CD14-positive monocyte (primary cell): ENCODE data around the gene RELT. TPM values are rescaled to one million over a fixed set of nuclear protein-coding genes. Genes with fewer than 3 reads are reported as not detected.
"Not testable (repeated sequence)": the region's sequence is repeated elsewhere in the genome, so short reads cannot be mapped to it uniquely, and the experiment has no call there.

ENCODE experiments used
- DNase-seq, 3 donors: peaks; one replicate each; pipeline ENCODE4 v3.0.0-alpha.2; 2011 to 2022
- H2AFZ ChIP-seq: 2 replicates; pipeline ENCODE4 v1.6.0; 2012; ENCODE audit warnings: mild to moderate bottlenecking, low read depth, low read length, inconsistent platforms; ENCODE audit not compliant: insufficient read depth, poor library complexity, severe bottlenecking
- H3K27ac ChIP-seq, 2 donors: 1 replicate in 1 of 2; 2 replicates in 1 of 2; pipeline ENCODE4 v1.5.1; 2012 to 2013; ENCODE audit warnings: low read length in 2 of 2, control low read depth in 1 of 2, inconsistent platforms in 1 of 2, low read depth in 1 of 2, mild to moderate bottlenecking in 1 of 2
- H3K27me3 ChIP-seq, 2 donors: one replicate each; pipeline versions ENCODE4 v1.6.0 to v1.6.1; 2011 to 2013; ENCODE audit warnings: low read length in 2 of 2; ENCODE audit not compliant: control insufficient read depth in 2 of 2, insufficient read depth in 2 of 2
- H3K36me3 ChIP-seq, 2 donors: replicated peaks in 1 of 2; 1 replicate in 1 of 2; 2 replicates in 1 of 2; pipeline versions ENCODE4 v1.5.1 to v1.6.1; 2012 to 2013; ENCODE audit warnings: low read length in 2 of 2, control low read depth in 1 of 2, inconsistent platforms in 1 of 2, mild to moderate bottlenecking in 1 of 2; ENCODE audit not compliant: insufficient read depth in 2 of 2, control insufficient read depth in 1 of 2
- H3K4me1 ChIP-seq, 2 donors: 1 replicate in 1 of 2; 2 replicates in 1 of 2; pipeline versions ENCODE4 v1.5.1 to v1.6.1; 2012 to 2013; ENCODE audit warnings: low read length in 2 of 2, control low read depth in 1 of 2, inconsistent platforms in 1 of 2, mild to moderate bottlenecking in 1 of 2, moderate library complexity in 1 of 2; ENCODE audit not compliant: insufficient read depth in 2 of 2, control insufficient read depth in 1 of 2
- H3K4me2 ChIP-seq: replicated peaks from 2 replicates; pipeline ENCODE3; 2012; ENCODE audit warnings: low read length, moderate library complexity, mild to moderate bottlenecking; ENCODE audit not compliant: poor library complexity, severe bottlenecking; ENCODE audit errors: extremely low read depth
- H3K4me3 ChIP-seq, 3 experiments: fragments of 200-600 bp in 1 of 3; sonication (generic) in 1 of 3; replicated peaks in 1 of 3; 1 replicate in 2 of 3; 2 replicates in 1 of 3; pipeline ENCODE4 v1.5.1; 2011 to 2013; ENCODE audit warnings: low read length in 3 of 3, mild to moderate bottlenecking in 3 of 3, control low read depth in 2 of 3, low read depth in 2 of 3, inconsistent platforms in 1 of 3, moderate library complexity in 1 of 3
- H3K79me2 ChIP-seq: 2 replicates; pipeline ENCODE4 v1.6.0; 2012; ENCODE audit warnings: mild to moderate bottlenecking, control low read depth, inconsistent platforms, low read length, moderate library complexity; ENCODE audit not compliant: insufficient read depth
- H3K9ac ChIP-seq: 2 replicates; pipeline ENCODE4 v1.6.0; 2017; ENCODE audit warnings: low read length, mild to moderate bottlenecking; ENCODE audit not compliant: insufficient read depth, poor library complexity, severe bottlenecking
- H3K9me3 ChIP-seq, 2 donors: replicated peaks in 1 of 2; 1 replicate in 1 of 2; 2 replicates in 1 of 2; pipeline versions ENCODE4 v1.5.1 to v1.6.1; 2012 to 2013; ENCODE audit warnings: low read length in 2 of 2, control low read depth in 1 of 2; ENCODE audit not compliant: control insufficient read depth in 1 of 2, insufficient read depth in 1 of 2
- H4K20me1 ChIP-seq: 2 replicates; pipeline ENCODE4 v1.6.0; 2012; ENCODE audit warnings: mild to moderate bottlenecking, low read length, control low read depth, moderate library complexity; ENCODE audit not compliant: insufficient read depth
- H3K27ac Mint-ChIP-seq, 7 donors: one replicate each; pipeline ENCODE4 v1.8.0; 2020; ENCODE audit warnings: mild to moderate bottlenecking in 7 of 7, mixed read lengths in 7 of 7, moderate library complexity in 6 of 7, inconsistent platforms in 2 of 7
- H3K27me3 Mint-ChIP-seq, 3 donors: one replicate each; pipeline ENCODE4 v1.8.0; 2021 to 2022; ENCODE audit warnings: low read depth in 3 of 3, mild to moderate bottlenecking in 3 of 3, mixed read lengths in 3 of 3, moderate library complexity in 3 of 3, inconsistent platforms in 1 of 3
- H3K36me3 Mint-ChIP-seq, 2 donors: one replicate each; pipeline ENCODE4 v1.8.0; 2020; ENCODE audit warnings: mixed read lengths in 2 of 2, inconsistent platforms in 1 of 2, mild to moderate bottlenecking in 1 of 2
- H3K4me1 Mint-ChIP-seq: one replicate; pipeline ENCODE4 v1.8.0; 2020; ENCODE audit warnings: mild to moderate bottlenecking, mixed read lengths
- H3K4me3 Mint-ChIP-seq, 2 donors: one replicate each; pipeline ENCODE4 v1.8.0; 2020; ENCODE audit warnings: mild to moderate bottlenecking in 2 of 2, mixed read lengths in 2 of 2, moderate library complexity in 1 of 2
- H3K9me3 Mint-ChIP-seq, 7 donors: one replicate each; pipeline ENCODE4 v1.8.0; 2020 to 2022; ENCODE audit warnings: mixed read lengths in 7 of 7, mild to moderate bottlenecking in 6 of 7, moderate library complexity in 6 of 7, inconsistent platforms in 2 of 7
- CTCF ChIP-seq: fragments of 200-600 bp; IDR thresholded peaks from one replicate; pipeline ENCODE4 v1.8.0; 2022; ENCODE audit warnings: antibody characterized with exemption, mild to moderate bottlenecking
- WGBS: methylation state at CpG from one replicate; pipeline ENCODE4 v1.1.5; 2013; ENCODE audit warnings: missing lambda C conversion rate; ENCODE audit not compliant: insufficient coverage; 5-methylcytosine and 5-hydroxymethylcytosine counted together
- intact Hi-C, 2 donors: fragments of 100-400 bp; cut with micrococcal nuclease; formaldehyde crosslinking; loops; one replicate each; pipeline versions ENCODE4 v1.15.0 to v1.15.1; 2023
- polyA plus RNA-seq, 3 donors: library from polyadenylated mRNA; depleted of rRNA in 1 of 3; unstranded in 2 of 3; stranded (reverse) in 1 of 3; fragments of 300-500 nt in 2 of 3; fragments of >200 nt in 1 of 3; fragmentation: Illumina TruSeq in 2 of 3; gene quantifications; 1 replicate in 2 of 3; 2 replicates in 1 of 3; pipeline ENCODE4 v1.2.3, GENCODE V29; 2012 to 2021

RELT gene
- polyA plus RNA-seq, 3 donors: 16.4 to 265 (median 27.3) TPM

- Histone ChIP-seq H4K20me1 (peaks cover 6% of the 10 kb centered on the region), H3K36me3 (peaks cover 0 to 2% of the 10 kb centered on the region in 2 donors), H3K4me3 (no peak overlapping the region), H3K79me2 (no peaks in the 10 kb centered on the region), H3K4me1 (peaks cover 13 to 14% of the 10 kb centered on the region in 2 donors), H3K4me2 (no peak overlapping the region), H2AFZ (no peak overlapping the region), H3K27ac (no peak overlapping the region), H3K27me3 (no peaks in the 10 kb centered on the region), H3K9me3 (no peaks in the 10 kb centered on the region), H3K9ac (no peak overlapping the region)
- no peaks in the 10 kb centered on the region for H3K9me3 Mint-ChIP-seq
- no peak overlapping the region for H3K4me3 Mint-ChIP-seq
- intact Hi-C loops: no loop called here
- 100% methylated on average over 1 of the region's 4 CpGs for WGBS
- no peaks in the 10 kb centered on the region for H3K27me3 Mint-ChIP-seq
- TF ChIP-seq CTCF: no peak
- no peak overlapping the region for H3K27ac Mint-ChIP-seq
- H3K36me3 Mint-ChIP-seq: peaks cover 12 to 13% of the 10 kb centered on the region in 2 donors
- peaks cover 30% of the 10 kb centered on the region for H3K4me1 Mint-ChIP-seq
- DNase-seq: no peak
Measured at GRCh38 chr11:73430326-73430725, 54.1 kb downstream of the RELT start.

- Histone ChIP-seq H3K79me2 (no peaks in the 10 kb centered on the region), H3K36me3 (peaks cover 0 to 2% of the 10 kb centered on the region in 2 donors), H3K27ac (no peak overlapping the region), H4K20me1 (peaks cover 6% of the 10 kb centered on the region), H3K4me1 (peaks cover 3 to 4% of the 10 kb centered on the region in 2 donors), H2AFZ (no peak overlapping the region), H3K4me3 (no peak overlapping the region), H3K4me2 (no peak overlapping the region), H3K9me3 (no peaks in the 10 kb centered on the region), H3K27me3 (no peaks in the 10 kb centered on the region), H3K9ac (no peak overlapping the region)
- peaks cover 20% of the 10 kb centered on the region for H3K4me1 Mint-ChIP-seq
- WGBS: no CpG with 5 or more reads among the region's 5 CpGs
- no peak for TF ChIP-seq CTCF
- H3K36me3 Mint-ChIP-seq: peaks cover 12 to 13% of the 10 kb centered on the region in 2 donors
- intact Hi-C loops: no loop called here
- DNase-seq: no peak
- no peaks in the 10 kb centered on the region for H3K27me3 Mint-ChIP-seq
- H3K9me3 Mint-ChIP-seq: no peaks in the 10 kb centered on the region
- H3K27ac Mint-ChIP-seq: no peak overlapping the region
- H3K4me3 Mint-ChIP-seq: no peak overlapping the region
Measured at GRCh38 chr11:73431396-73431795, 55.2 kb downstream of the RELT start.

- H3K27ac Mint-ChIP-seq, H3K4me1 Mint-ChIP-seq, H3K4me3 Mint-ChIP-seq, H3K79me2 ChIP-seq, H3K27me3 Mint-ChIP-seq, H3K27me3 ChIP-seq, DNase-seq, H3K36me3 ChIP-seq, H3K9me3 ChIP-seq, H3K27ac ChIP-seq, H3K9ac ChIP-seq, H3K9me3 Mint-ChIP-seq, H4K20me1 ChIP-seq, H2AFZ ChIP-seq, H3K4me3 ChIP-seq, intact Hi-C loops, H3K4me2 ChIP-seq, H3K4me1 ChIP-seq: not testable (repeated sequence)
- peaks cover 10 to 20% of the 10 kb centered on the region in 2 donors for H3K36me3 Mint-ChIP-seq
- 100% methylated on average over 4 of the region's 4 CpGs for WGBS
Measured at GRCh38 chr11:73436859-73437258, 60.7 kb downstream of the RELT start.
